Measurements from ENCODE around the gene SYNC.
A peak's percentile ranks its signal among the peaks of the same experiment; 100 is the strongest.
"Not testable (repeated sequence)": the region's sequence is repeated elsewhere in the genome, so short reads cannot be mapped to it uniquely, and the experiment has no call there.

SYNC gene

DNA sequence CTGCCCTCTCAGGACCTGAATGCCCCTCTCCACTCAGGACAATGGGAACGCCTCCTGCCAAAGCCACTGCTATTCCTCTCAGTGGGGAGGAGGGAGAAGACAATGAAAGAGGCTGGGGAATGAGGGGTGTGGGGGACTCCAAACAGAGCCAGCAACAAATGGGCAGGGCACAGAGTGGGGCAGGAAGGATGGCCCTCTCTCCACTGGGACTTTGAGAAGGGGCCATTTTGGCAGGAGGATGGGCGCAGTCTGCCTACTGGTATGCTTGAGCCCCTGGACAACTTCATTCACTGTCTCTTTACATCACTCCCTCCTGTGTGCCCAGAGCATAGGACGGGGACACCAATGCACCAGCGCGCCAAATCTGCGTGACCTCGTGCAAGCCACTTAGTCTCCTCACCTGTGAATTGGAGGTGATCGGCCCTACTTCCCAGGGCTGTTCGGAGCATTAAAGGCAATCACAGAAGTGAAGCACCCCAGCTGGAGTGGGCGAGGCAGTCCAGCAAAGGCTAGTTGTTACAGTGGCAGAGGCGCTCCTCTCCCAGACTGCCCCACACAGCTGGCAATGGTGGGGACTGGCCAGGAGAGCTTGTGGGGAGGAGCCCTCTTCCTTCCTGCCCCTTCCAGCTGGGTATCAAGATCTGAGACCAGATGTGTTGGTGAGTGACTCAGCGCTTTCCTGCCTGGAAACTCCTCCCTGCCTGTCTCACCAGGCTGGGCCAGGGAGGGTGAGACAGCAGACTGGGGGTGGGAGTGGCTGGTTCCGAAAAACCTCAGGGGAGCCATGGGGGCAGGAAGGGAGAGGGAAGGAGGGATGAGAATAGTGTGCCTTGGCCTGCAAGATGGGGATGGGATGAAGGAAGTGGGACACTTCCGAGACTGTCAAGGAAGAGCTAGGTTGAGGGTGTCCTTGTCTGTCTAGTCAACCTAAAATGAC, 22.4 kb upstream of the SYNC start:
- DNase-seq (ENCODE audit: low spot score): no peak

DNA sequence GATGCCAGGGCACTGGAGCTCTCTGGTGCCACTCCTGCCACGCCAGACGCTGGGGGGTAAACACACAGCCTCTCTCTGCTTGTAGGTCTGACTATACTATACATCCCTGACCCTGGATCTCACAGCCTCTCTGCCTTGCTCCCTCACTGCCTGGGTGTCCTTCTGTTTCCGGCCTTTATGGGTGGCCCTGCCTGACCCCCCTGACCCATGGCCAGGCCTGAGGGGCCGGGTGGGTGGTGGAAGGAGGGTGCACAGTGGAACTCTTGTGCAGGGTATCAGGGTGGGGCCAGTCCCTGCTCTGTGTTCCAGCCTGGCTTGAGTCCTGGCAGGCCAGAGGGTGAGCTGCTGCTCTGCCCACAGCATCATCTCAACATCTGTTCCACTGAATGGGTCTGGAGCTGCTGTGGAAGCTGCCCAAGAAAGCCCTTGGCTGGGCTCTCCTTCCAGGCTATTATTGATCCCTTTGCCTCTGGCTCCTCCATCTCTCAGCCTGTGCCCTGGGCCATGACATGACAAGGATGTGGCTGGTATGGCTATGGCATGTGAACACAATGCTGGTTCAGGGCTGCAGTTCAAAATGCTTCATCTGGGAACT, 17.2 kb upstream of the SYNC start:
- DNase-seq (ENCODE audit: low spot score): no peak

DNA sequence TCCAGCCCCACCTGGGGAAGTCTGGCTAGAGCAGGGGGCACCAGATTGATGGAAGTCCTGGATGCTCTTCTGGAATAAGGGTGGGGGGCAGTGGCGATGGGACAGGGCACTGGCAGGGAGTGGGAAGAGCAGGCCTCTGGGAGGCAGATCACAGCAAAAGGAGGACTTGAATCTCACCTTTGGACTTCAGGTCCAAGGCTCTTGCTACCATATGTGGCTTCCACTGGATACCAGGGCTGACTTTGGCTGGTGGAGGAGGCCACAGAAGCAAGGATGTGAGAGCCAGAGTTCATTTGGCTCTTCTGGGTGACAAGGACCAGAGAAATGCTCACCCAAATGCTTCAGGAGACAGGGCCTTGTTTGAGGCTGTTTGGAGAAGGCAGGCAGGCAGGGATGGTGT, 16.0 kb upstream of the SYNC start:
- no peak for DNase-seq (ENCODE audit: low spot score)

DNA sequence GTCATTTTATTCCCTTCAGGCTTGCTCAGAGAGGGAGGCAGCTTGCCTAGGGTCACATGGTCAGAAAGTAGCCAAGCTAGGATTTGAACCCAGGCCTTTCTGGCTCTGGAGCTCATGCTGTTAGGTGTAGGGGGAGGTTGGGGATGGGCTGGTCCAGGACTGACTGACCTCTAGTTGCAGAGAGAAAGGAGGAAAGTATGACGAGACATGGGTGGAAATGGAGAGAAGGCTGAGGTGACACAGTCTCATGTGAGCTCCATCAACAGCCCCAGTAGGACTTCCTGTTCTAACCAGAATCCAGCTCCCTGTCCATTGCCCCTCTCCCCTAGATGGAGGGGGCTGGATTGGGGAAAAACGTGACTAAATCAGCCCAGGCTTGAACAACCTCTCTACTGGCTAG, 15.5 kb upstream of the SYNC start:
- DNase-seq (ENCODE audit: low spot score): no peak

DNA sequence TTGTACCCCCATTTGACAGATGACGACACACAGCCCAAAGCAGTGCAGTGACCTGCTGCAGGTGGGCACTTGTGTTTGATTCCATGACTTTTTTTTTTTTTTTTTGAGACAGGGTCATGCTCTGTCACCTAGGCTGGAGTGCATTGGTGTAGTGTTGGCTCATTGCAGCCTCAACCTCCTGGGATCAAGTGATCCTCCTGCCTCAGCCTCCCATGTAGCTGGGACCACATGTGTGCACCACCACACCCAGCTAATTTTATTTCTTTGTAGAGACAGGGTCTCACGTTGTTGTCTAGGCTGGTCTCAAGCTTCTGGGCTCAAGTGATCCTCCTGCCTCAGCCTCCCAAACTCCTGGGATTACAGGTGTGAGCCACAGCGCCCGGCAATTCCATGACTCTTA, 14.9 kb upstream of the SYNC start:
- no peak for DNase-seq (ENCODE audit: low spot score)

DNA sequence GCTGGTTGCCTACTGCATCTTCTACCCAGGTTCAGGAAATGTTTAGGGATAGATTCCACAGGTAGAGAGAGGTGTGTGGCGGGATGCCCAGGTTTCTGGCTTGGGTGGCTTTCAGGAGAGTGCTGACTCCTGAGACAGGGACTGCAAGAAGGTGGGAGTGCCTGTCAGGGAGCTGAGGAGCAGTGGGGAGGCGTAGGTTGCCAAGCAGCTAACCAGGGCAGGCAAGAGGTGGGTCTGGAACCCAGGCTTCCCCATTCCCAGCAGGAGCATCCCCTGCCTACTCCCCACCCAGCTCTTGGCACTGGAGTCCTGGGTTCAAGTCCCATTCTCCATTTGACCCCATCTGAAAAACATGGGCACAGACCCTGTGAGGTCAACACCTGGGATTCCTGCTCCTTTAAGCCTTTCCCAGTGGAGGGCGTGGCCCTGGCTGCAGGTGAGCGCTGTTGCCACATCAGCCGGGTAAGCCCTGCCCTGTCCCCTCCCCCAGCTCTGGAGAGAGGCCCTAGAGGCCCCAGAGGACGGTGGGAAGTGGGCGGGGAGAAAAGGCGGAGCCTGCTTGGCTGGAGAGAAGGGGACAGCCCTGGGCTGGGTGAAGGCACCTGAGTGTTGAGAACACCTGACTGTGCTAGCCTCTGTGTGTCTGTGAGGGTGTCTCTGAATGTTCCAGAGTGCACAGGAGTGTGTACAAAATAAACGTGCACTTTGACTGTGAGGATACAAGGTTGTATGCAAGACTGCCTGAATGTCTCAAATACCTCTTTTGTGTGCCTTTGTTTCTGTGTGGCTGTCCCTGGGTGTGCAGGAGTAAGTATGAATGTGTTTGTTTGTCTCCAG, 14.0 kb upstream of the SYNC start:
- peak; percentile 88 for DNase-seq (ENCODE audit: low spot score)

DNA sequence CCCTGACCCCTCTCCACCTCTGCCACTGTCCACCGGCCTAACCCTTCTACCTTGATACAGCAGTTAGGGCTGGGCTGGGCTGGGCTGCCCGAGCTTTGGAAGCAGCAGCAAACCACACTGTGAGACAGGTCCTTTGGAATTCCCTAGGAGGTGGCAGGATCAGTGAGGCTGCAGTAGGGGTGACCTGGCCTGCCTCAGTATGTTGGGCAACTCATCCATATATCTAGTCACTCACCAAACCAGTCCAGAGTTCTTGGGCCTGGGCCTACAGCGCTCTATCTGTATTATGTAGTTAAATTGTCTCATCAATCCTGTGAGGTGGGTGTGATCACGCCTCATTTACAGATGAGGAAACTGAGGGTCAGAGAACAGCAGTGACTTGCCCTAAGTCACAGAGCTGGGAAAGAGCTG, 13.3 kb upstream of the SYNC start:
- no peak for DNase-seq (ENCODE audit: low spot score)

DNA sequence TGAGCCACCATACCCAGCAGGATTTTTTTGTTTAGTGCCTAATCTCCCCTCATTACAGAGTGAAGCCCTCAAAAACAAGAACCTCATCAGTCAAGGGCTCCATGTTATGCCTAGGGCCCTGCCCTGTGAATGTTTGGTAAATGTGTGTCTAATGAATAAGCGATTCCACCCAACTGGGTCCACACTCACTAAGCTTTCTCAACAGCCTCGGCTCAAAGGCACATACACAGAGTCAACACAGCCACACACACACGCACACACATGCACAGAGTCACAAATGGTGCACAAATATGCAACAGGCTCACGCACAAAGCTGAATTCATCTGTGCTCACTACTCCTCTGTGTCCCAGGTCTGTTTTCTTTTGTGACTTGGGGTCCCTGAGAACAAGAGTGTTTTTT, 11.7 kb upstream of the SYNC start:
- DNase-seq (ENCODE audit: low spot score): no peak

DNA sequence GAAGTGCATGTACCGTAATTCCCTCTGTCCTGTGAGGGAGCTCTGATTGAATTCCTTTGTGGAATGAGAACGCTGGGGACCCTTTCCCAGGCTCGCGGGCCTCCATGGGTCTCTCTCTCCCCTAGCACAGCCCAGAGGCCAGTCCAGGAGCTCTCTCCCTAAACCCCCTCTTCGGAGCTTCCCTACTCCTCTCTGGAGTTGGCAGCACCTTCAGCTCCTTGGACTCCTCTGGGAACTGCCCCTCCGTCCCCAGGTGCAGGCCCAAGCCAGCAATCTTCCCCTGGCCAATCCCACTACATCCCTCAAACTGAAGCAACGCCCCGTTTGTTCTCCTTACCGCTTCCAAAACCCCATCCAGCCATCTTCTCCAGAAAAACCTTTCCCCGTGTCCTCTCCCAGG, 10.5 kb upstream of the SYNC start:
- DNase-seq (ENCODE audit: low spot score): no peak

DNA sequence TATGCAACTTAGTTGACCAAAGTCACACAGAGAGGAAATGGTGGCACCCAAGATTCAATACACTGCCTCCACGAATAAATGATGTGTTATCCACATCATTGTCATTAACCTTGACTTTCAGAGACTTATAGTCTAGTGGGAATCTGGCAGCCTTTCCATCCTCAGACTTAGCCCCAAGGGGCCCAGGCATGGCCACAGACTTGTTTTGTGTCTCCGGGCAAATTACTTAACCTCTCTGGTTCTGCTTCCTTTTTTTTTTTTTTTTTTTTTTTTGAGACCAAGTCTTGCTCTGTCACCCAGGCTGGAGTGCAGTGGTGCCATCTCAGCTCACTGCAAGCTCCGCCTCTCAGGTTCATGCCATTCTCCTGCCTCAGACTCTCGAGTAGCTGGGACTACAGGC, 8.7 kb upstream of the SYNC start:
- DNase-seq (ENCODE audit: low spot score): not testable (repeated sequence)

DNA sequence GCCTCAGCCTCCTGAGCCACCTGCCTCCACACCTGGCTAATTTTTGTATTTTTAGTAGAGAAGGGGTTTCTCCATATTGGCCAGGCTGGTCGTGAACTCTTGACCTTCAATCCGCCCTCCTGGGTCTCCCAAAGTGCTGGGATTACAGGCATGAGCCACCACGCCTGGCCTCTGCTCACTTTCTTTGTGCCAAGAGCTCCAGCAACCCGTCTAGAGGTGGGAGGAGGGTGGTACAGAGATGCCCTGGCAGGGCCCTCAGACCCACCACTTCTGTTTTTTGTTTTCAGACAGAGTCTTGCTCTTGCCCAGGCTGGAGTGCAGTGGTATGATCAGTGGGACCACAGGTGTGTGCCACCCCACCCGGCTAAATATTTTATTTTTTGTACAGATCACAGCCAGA, 6.9 kb upstream of the SYNC start:
- no peak for DNase-seq (ENCODE audit: low spot score)

DNA sequence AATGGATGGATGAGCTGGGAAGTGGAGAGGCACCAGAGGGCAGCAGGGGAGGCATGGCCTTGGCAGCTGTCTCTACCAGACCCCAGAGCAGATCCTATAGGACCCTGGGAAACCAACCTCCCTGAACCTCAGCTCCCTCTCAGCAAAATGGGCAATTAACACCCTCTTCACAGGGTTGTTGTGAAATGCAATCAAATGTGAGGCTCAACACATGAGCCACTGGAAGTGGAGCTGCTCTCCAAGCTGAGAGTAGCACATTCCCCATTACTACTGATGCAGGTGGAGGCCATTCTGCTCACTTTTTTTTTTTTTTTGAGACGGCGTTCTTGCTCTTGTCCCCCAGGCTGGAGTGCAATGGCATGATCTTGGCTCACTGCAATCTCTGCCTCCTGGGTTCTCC, 6.5 kb upstream of the SYNC start:
- no peak for DNase-seq (ENCODE audit: low spot score)

DNA sequence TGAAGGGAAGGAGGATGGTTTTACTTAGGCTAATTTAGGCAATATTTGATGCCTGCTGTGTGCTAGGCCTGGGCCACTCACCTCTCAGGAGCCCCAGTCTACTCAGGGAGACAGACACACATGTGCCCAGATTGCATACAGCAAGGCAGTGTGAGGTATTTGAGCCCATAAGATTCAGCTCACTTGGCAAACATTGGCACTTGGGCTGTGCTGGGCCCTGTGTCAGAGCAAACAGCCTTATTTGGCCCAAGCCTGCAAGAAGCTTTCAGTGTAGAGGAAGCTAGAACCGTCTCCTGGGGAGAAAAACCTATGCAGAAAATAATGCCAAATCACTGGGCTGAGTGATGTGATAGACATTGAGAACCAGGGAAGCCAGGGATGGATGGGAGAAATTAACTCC, 3.9 kb upstream of the SYNC start:
- DNase-seq (ENCODE audit: low spot score): no peak

DNA sequence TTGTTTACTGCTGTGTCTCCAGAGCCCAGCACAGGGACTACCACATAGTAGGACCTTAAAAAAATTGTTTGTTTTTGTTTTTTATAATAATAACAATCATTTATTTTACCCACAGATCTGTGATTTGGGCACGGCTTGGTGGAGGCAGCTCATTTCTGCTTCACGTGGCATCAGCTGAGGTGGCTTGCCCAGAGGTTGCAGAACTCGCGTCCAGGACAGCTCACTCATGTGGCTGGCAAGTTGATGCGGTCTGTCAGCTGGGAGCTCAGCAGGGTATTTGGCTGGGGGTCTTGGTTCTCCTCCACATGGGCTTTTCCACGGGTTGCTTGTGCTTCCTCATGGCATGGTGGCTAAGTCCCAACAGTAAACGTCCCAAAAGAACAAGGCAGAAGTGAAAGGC, 2.9 kb upstream of the SYNC start:
- no peak for DNase-seq (ENCODE audit: low spot score)

DNA sequence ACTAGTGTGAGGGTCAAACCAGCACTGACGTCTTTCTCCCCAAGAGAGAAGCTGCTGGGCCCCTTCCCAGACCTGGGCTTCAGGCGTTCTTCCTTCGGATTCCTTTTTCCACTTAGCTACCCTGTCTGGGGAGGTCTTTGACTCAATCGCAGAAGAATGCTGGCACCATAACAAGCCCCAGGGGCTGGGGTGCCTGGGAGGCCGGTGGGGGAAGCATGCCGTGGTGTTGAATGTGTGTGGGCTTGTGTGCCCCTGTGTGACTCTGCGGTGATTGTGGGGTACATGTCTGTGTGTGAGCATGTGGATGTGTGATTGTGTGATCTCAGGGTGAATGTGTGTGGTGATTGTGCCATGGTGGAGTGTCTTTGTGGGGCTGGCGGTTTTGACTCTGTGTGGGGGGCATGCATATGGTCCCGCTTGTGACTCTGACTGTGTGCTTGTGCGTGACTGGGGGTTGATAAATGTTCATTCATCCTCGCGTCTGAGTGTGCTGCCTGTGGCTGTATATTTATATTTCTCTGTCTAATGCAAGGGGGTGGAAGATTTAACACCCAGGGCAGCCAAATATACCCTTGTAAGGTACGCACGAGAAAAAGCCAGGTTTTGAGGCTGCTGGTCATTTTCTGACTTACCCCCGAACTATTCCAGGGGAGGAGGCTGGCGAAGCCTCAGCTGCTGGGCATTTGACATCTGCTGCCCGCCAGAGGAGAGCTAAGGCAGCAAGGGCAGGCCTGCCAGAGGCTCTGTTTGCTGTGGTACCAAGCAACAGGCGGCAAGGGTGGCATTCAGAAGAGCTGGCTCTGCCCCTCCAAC, 1.1 kb upstream of the SYNC start:
- no peak for DNase-seq (ENCODE audit: low spot score)

DNA sequence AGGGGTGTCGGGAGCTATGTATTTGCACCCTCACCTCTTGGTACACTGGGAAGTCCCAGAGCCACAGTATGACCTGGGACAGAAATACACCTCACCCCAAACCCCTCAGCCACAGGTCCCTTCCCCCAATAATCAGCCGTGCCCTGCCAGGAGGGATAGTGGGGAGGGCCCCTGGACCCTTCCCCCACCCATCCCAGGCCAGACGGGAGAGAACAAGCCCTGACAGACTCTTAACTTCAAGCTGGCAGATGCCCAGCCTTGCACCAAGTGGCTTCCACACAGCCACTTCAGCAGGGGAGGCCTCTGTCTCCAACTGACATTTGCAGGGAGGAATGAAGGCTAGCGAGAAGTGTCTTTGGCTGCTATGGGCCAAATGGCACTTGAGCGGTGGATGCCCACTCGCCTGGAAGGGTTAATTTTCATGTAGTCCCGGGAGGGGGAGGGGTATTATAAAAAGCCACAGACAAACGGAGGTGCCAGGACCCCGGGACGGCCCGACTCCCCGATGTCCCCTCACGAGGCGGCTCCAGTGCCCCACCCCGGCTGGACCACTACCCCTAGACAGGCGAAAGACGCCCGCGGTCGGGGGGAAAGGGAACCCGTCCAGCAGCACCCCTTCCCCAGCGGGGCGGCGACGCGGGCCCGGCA, 495 bp downstream of the SYNC start:
- DNase-seq (ENCODE audit: low spot score): no peak

DNA sequence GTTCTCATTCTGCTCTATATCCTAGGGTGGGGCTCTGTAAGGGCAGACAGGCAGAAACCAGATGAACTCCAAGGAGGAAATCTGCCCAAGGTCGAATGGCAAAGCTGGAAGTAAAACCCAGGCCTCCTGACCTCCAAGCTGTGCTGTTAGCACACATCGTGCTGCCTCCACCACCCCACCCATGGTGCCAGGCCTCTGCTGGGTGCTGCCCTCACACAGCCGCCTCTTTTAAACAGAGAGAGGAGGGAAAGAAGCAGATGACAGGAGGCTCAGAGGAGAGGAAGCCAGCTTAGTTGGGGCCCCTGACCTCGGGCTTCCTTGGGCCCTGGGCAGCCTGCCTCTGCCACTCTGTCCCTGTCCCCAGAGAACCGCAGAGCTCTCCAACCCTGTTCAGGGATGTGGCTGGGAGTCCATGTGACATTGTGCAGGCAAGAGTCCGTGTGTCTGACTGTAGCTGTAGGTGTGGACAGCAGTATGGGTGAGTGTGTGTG, 1.1 kb downstream of the SYNC start:
- no peak for DNase-seq (ENCODE audit: low spot score)

DNA sequence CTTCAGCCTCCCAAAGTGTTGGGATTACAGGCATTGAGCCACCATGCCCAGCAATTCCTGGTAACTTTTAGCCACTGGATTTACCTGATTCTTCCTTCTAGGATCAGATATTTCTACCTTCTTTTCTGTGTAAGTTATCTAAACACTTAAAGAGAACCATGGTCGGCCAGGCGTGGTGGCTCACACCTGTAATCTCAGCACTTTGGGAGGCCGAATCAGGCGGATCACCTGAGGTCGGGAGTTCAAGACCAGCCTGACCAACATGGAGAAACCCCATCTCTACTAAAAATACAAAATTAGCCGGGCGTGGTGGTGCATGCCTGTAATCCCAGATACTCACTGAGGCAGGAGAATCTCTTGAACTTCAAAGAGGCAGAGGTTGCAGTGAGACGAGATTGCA, 5.6 kb downstream of the SYNC start:
- DNase-seq (ENCODE audit: low spot score): not testable (repeated sequence)

DNA sequence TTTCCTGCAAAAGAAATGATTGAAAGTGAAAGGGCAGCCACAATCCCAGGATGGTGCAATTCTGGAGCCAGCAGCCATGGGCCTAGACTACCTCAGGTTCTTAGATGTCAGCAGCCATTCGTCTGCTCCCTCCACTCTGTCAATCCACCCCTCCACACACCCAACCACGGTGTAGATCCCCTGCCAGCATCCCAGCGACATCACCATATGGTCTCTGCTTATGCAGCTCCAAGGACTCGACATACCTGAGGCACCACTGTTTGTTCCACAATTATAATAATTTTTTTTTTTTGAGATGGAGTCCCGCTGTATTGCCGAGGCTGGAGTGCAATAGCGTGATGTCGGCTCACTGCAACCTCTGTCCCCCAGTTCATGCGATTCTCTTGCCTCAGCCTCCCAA, 6.5 kb downstream of the SYNC start:
- no peak for DNase-seq (ENCODE audit: low spot score)

DNA sequence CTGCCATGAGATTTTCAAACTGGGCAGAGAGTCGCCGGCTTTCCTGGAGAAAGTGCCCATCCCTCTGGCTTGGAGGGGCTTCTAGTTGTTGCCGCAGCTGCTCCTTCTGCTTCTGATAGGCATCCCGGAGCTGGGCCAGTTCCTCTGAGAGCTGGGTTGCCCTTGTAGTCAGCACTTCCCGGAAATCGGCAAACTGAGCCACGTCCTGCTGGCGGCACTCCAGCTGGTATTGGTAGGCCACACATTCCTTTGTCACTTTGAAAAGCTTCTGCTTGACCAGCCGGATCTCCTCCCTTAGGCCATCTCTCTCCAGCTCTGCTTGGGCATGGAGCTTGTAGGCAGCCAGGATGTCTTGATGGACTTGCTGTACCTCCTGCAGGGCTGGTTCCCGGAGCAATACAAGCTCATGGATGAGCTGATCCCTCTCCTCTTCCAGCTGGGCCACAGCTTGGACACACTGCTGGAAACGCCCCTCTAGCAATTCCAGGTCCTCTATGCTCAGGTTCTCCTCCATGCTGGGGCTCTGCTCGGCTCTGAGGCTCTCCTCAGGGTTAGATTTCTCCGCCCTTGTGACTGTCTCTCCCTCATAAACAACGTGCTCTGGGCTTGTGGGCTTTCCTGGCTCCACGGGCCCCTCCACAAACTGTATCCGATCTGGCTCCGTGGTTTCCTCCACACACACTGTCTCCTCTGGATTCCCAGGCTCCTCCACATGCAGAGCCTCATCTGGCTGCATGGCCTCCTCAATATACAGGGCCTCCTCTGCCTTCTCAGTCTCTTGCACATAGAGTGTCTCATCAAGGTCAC, 7.3 kb downstream of the SYNC start:
- no peak for DNase-seq (ENCODE audit: low spot score)
